GM23338 (cell line): ENCODE results near the gene ROBO1. TPM values are rescaled to one million over a fixed set of nuclear protein-coding genes. Genes with fewer than 3 reads are reported as not detected.

Experiments
- ATAC-seq: fragments of 200-7000 bp; cut with Tn5 transposase; 3 replicates; pipeline ENCODE4 v1.9.1; 2020
- DNase-seq: peaks from one replicate; pipeline ENCODE4 v3.0.0-alpha.2; 2015; ENCODE audit warnings: low spot score
- H2AFZ ChIP-seq: fragments of 200-600 bp; sonication (generic); 2 replicates; pipeline ENCODE4 v1.8.0; 2016; ENCODE audit warnings: antibody characterized with exemption, mild to moderate bottlenecking, moderate library complexity
- H3F3A ChIP-seq: fragments of 200-600 bp; sonication (generic); replicated peaks from 2 replicates; pipeline ENCODE4 v1.8.0; 2017; ENCODE audit warnings: antibody characterized with exemption, mixed run types, low read depth
- H3K27ac ChIP-seq: fragments of 200-600 bp; sonication (generic); 2 replicates; pipeline ENCODE4 v1.6.1; 2016; ENCODE audit warnings: low read depth
- H3K27me3 ChIP-seq: fragments of 200-600 bp; sonication (generic); 2 replicates; pipeline ENCODE4 v1.8.0; 2016; ENCODE audit warnings: mild to moderate bottlenecking, mixed run types, moderate library complexity; ENCODE audit not compliant: insufficient read depth
- H3K36me3 ChIP-seq: fragments of 200-600 bp; sonication (generic); 2 replicates; pipeline ENCODE4 v1.8.0; 2016; ENCODE audit warnings: mild to moderate bottlenecking; ENCODE audit not compliant: insufficient read depth
- H3K4me1 ChIP-seq: fragments of 200-600 bp; sonication (generic); 2 replicates; pipeline ENCODE4 v1.8.0; 2016; ENCODE audit warnings: mild to moderate bottlenecking, moderate library complexity; ENCODE audit not compliant: insufficient read depth
- H3K4me2 ChIP-seq: fragments of 200-600 bp; sonication (generic); 2 replicates; pipeline ENCODE4 v1.7.1; 2017; ENCODE audit warnings: mixed run types
- H3K4me3 ChIP-seq: fragments of 200-600 bp; sonication (generic); 2 replicates; pipeline ENCODE4 v1.6.1; 2016; ENCODE audit warnings: mixed run types
- H3K79me2 ChIP-seq: fragments of 200-600 bp; sonication (generic); replicated peaks from 2 replicates; pipeline ENCODE4 v1.8.0; 2017; ENCODE audit warnings: mild to moderate bottlenecking; ENCODE audit not compliant: insufficient read depth
- H3K9me2 ChIP-seq: fragments of 200-600 bp; sonication (generic); 2 replicates; pipeline ENCODE4 v1.8.0; 2017; ENCODE audit not compliant: insufficient read depth
- H4K20me1 ChIP-seq: fragments of 200-600 bp; sonication (generic); replicated peaks from 2 replicates; pipeline ENCODE4 v1.8.0; 2017; ENCODE audit warnings: mild to moderate bottlenecking; ENCODE audit not compliant: insufficient read depth
- H3K27ac Mint-ChIP-seq: 2 replicates; pipeline ENCODE4 v1.8.0; 2020; ENCODE audit warnings: inconsistent platforms, mild to moderate bottlenecking, moderate library complexity, mixed read lengths
- H3K27me3 Mint-ChIP-seq: 3 replicates; pipeline ENCODE4 v1.8.0; 2022; ENCODE audit warnings: low read depth, mild to moderate bottlenecking, moderate library complexity, mixed read lengths, inconsistent platforms; ENCODE audit not compliant: insufficient read depth, poor library complexity
- H3K36me3 Mint-ChIP-seq: 3 replicates; pipeline ENCODE4 v1.8.0; 2021; ENCODE audit warnings: low read depth, mild to moderate bottlenecking, inconsistent platforms, moderate library complexity, mixed read lengths
- H3K4me1 Mint-ChIP-seq: 3 replicates; pipeline ENCODE4 v1.8.0; 2020; ENCODE audit warnings: mild to moderate bottlenecking, inconsistent platforms, mixed read lengths
- H3K4me3 Mint-ChIP-seq: 3 replicates; pipeline ENCODE4 v1.8.0; 2021; ENCODE audit warnings: moderate library complexity, mild to moderate bottlenecking, inconsistent platforms, mixed read lengths
- H3K9me3 Mint-ChIP-seq: 3 replicates; pipeline ENCODE4 v1.8.0; 2020; ENCODE audit warnings: moderate library complexity, mild to moderate bottlenecking, inconsistent platforms, mixed read lengths
- EZH2phosphoT487 ChIP-seq: fragments of 200-600 bp; sonication (generic); IDR thresholded peaks from one replicate; pipeline ENCODE4 v1.8.1; 2018; ENCODE audit warnings: antibody characterized with exemption; ENCODE audit not compliant: unreplicated experiment
- JUNB ChIP-seq: IDR thresholded peaks from one replicate; pipeline ENCODE4 v1.6.1; 2016; ENCODE audit warnings: antibody characterized with exemption; ENCODE audit not compliant: unreplicated experiment
- STAT1 ChIP-seq: IDR thresholded peaks from one replicate; pipeline ENCODE4 v1.6.1; 2016; ENCODE audit warnings: antibody characterized with exemption; ENCODE audit not compliant: unreplicated experiment
- ZNF114 ChIP-seq: fragments of 250-450 bp; sonication (Bioruptor Pico); IDR thresholded peaks from 2 replicates; pipeline ENCODE4 v1.5.0; 2020; ENCODE audit warnings: mild to moderate bottlenecking, moderate library complexity
- ZNF331 ChIP-seq: fragments of 250-450 bp; sonication (Bioruptor Pico); IDR thresholded peaks from 2 replicates; pipeline ENCODE4 v1.5.0; 2020; ENCODE audit warnings: low read depth, mild to moderate bottlenecking, moderate library complexity
- polyA plus RNA-seq: library from polyadenylated mRNA; unstranded; fragments of >200 nt; fragmentation: Nextera tagmentation; extraction: Ambion mirVana; gene quantifications from 2 replicates; pipeline ENCODE4 v1.2.1, GENCODE V29; 2016
- total RNA-seq: library from RNA; depleted of rRNA; stranded (reverse); fragments of >200 nt; shearing (Covaris generic); gene quantifications from 2 replicates; pipeline ENCODE4 v1.2.3, GENCODE V29; 2014
- TF ChIP-seq, protein P1 (sequence below), 2 experiments: fragments of 200-600 bp in 1 of 2; sonication (generic) in 1 of 2; conservative IDR thresholded peaks; 2 replicates each; pipeline versions ENCODE4 v1.5.1 to v1.6.1; 2016 to 2017; ENCODE audit warnings: antibody characterized with exemption in 2 of 2, low read depth in 2 of 2, mild to moderate bottlenecking in 2 of 2, moderate library complexity in 1 of 2
- TF ChIP-seq, protein P2 (sequence below): IDR thresholded peaks from 2 replicates; pipeline ENCODE4 v1.6.1; 2016; ENCODE audit warnings: antibody characterized with exemption
- TF ChIP-seq, protein P3 (sequence below): fragments of 250-450 bp; sonication (Bioruptor Pico); IDR thresholded peaks from 2 replicates; pipeline ENCODE4 v1.5.0; 2020; ENCODE audit warnings: mild to moderate bottlenecking, moderate library complexity
- TF ChIP-seq, protein P4 (sequence below): IDR thresholded peaks from one replicate; pipeline ENCODE4 v1.6.1; 2018; ENCODE audit warnings: antibody characterized with exemption; ENCODE audit not compliant: unreplicated experiment

The ROBO1 gene
- total and polyA plus RNA-seq, 2 experiments from 2014 or later = 19.2 to 78.3 TPM

DNA sequence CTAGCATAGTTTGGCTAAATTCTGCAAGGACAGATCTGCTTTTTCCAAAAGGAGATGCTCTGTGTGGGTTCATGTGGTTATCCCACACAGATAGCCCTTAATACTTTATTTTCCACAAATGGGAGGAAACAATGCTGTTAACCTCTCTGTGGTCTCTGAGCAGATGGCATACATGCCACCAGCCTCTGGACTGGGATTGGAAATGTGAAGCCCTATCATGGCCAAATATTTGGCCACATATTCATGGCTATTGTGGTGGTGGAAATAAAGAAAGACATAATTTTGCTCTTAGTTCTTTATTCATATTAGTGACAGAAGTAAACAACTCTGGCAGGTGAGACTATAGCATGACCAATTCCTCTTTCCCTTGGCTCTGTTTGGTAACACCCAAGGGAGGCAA, 726.2 kb downstream of the ROBO1 start:
- H3K27ac Mint-ChIP-seq = no peak overlapping the region
- H3K36me3 ChIP-seq = no peaks in the 10 kb centered on the region
- no peak overlapping the region for H2AFZ ChIP-seq
- H3K4me2 ChIP-seq = no peak overlapping the region
- ATAC-seq (no peak), DNase-seq (no peak)
- no peaks in the 10 kb centered on the region for H4K20me1 ChIP-seq
- no peak overlapping the region for H3K4me3 Mint-ChIP-seq
- H3K27me3 ChIP-seq = no peaks in the 10 kb centered on the region
- H3K27me3 Mint-ChIP-seq = no peaks in the 10 kb centered on the region
- H3K27ac ChIP-seq = no peak overlapping the region
- no peaks in the 10 kb centered on the region for H3K79me2 ChIP-seq
- H3K9me3 Mint-ChIP-seq = no peaks in the 10 kb centered on the region
- no peaks in the 10 kb centered on the region for H3F3A ChIP-seq
- peaks cover 4% of the 10 kb centered on the region; the same call in 2 of the 3 replicates for H3K4me1 Mint-ChIP-seq
- no peaks in the 10 kb centered on the region for H3K9me2 ChIP-seq
- no peak for TF ChIP-seq STAT1
- TF ChIP-seq JUNB = no peak
- TF ChIP-seq, protein P1, sequence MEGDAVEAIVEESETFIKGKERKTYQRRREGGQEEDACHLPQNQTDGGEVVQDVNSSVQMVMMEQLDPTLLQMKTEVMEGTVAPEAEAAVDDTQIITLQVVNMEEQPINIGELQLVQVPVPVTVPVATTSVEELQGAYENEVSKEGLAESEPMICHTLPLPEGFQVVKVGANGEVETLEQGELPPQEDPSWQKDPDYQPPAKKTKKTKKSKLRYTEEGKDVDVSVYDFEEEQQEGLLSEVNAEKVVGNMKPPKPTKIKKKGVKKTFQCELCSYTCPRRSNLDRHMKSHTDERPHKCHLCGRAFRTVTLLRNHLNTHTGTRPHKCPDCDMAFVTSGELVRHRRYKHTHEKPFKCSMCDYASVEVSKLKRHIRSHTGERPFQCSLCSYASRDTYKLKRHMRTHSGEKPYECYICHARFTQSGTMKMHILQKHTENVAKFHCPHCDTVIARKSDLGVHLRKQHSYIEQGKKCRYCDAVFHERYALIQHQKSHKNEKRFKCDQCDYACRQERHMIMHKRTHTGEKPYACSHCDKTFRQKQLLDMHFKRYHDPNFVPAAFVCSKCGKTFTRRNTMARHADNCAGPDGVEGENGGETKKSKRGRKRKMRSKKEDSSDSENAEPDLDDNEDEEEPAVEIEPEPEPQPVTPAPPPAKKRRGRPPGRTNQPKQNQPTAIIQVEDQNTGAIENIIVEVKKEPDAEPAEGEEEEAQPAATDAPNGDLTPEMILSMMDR (conservative IDR thresholded peaks at IDR 0.05; ENCODE audit: low read depth in 2 of 2) = no peak
- no peak for TF ChIP-seq EZH2phosphoT487
- TF ChIP-seq ZNF114 = no peak
- TF ChIP-seq ZNF331 (CRISPR knock-in tag) = no peak
- TF ChIP-seq, protein P2, sequence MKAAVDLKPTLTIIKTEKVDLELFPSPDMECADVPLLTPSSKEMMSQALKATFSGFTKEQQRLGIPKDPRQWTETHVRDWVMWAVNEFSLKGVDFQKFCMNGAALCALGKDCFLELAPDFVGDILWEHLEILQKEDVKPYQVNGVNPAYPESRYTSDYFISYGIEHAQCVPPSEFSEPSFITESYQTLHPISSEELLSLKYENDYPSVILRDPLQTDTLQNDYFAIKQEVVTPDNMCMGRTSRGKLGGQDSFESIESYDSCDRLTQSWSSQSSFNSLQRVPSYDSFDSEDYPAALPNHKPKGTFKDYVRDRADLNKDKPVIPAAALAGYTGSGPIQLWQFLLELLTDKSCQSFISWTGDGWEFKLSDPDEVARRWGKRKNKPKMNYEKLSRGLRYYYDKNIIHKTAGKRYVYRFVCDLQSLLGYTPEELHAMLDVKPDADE = no peak
- TF ChIP-seq, protein P3, sequence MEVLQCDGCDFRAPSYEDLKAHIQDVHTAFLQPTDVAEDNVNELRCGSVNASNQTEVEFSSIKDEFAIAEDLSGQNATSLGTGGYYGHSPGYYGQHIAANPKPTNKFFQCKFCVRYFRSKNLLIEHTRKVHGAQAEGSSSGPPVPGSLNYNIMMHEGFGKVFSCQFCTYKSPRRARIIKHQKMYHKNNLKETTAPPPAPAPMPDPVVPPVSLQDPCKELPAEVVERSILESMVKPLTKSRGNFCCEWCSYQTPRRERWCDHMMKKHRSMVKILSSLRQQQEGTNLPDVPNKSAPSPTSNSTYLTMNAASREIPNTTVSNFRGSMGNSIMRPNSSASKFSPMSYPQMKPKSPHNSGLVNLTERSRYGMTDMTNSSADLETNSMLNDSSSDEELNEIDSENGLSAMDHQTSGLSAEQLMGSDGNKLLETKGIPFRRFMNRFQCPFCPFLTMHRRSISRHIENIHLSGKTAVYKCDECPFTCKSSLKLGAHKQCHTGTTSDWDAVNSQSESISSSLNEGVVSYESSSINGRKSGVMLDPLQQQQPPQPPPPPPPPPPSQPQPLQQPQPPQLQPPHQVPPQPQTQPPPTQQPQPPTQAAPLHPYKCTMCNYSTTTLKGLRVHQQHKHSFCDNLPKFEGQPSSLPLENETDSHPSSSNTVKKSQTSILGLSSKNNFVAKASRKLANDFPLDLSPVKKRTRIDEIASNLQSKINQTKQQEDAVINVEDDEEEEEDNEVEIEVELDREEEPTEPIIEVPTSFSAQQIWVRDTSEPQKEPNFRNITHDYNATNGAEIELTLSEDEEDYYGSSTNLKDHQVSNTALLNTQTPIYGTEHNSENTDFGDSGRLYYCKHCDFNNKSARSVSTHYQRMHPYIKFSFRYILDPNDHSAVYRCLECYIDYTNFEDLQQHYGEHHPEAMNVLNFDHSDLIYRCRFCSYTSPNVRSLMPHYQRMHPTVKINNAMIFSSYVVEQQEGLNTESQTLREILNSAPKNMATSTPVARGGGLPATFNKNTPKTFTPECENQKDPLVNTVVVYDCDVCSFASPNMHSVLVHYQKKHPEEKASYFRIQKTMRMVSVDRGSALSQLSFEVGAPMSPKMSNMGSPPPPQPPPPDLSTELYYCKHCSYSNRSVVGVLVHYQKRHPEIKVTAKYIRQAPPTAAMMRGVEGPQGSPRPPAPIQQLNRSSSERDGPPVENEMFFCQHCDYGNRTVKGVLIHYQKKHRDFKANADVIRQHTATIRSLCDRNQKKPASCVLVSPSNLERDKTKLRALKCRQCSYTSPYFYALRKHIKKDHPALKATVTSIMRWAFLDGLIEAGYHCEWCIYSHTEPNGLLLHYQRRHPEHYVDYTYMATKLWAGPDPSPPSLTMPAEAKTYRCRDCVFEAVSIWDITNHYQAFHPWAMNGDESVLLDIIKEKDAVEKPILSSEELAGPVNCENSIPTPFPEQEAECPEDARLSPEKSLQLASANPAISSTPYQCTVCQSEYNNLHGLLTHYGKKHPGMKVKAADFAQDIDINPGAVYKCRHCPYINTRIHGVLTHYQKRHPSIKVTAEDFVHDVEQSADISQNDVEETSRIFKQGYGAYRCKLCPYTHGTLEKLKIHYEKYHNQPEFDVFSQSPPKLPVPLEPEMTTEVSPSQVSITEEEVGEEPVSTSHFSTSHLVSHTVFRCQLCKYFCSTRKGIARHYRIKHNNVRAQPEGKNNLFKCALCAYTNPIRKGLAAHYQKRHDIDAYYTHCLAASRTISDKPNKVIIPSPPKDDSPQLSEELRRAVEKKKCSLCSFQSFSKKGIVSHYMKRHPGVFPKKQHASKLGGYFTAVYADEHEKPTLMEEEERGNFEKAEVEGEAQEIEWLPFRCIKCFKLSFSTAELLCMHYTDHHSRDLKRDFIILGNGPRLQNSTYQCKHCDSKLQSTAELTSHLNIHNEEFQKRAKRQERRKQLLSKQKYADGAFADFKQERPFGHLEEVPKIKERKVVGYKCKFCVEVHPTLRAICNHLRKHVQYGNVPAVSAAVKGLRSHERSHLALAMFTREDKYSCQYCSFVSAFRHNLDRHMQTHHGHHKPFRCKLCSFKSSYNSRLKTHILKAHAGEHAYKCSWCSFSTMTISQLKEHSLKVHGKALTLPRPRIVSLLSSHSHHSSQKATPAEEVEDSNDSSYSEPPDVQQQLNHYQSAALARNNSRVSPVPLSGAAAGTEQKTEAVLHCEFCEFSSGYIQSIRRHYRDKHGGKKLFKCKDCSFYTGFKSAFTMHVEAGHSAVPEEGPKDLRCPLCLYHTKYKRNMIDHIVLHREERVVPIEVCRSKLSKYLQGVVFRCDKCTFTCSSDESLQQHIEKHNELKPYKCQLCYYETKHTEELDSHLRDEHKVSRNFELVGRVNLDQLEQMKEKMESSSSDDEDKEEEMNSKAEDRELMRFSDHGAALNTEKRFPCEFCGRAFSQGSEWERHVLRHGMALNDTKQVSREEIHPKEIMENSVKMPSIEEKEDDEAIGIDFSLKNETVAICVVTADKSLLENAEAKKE (CRISPR knock-in tag) = no peak
- TF ChIP-seq, protein P4, sequence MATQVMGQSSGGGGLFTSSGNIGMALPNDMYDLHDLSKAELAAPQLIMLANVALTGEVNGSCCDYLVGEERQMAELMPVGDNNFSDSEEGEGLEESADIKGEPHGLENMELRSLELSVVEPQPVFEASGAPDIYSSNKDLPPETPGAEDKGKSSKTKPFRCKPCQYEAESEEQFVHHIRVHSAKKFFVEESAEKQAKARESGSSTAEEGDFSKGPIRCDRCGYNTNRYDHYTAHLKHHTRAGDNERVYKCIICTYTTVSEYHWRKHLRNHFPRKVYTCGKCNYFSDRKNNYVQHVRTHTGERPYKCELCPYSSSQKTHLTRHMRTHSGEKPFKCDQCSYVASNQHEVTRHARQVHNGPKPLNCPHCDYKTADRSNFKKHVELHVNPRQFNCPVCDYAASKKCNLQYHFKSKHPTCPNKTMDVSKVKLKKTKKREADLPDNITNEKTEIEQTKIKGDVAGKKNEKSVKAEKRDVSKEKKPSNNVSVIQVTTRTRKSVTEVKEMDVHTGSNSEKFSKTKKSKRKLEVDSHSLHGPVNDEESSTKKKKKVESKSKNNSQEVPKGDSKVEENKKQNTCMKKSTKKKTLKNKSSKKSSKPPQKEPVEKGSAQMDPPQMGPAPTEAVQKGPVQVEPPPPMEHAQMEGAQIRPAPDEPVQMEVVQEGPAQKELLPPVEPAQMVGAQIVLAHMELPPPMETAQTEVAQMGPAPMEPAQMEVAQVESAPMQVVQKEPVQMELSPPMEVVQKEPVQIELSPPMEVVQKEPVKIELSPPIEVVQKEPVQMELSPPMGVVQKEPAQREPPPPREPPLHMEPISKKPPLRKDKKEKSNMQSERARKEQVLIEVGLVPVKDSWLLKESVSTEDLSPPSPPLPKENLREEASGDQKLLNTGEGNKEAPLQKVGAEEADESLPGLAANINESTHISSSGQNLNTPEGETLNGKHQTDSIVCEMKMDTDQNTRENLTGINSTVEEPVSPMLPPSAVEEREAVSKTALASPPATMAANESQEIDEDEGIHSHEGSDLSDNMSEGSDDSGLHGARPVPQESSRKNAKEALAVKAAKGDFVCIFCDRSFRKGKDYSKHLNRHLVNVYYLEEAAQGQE = no peak
- H3K4me3 ChIP-seq = no peak overlapping the region
- no peaks in the 10 kb centered on the region for H3K36me3 Mint-ChIP-seq
- H3K4me1 ChIP-seq = no peaks in the 10 kb centered on the region
